T-cell (primary cell): ENCODE measurements around the gene LDLRAD4. TPM values are rescaled to one million over a fixed set of nuclear protein-coding genes. Genes with fewer than 3 reads are reported as not detected.

Experiments
- ATAC-seq, 4 experiments: fragments of 200-7000 bp in 3 of 4; fragments of 150-1000 bp in 1 of 4; cut with Tn5 transposase; replicated peaks in 1 of 4; 1 replicate in 3 of 4; 2 replicates in 1 of 4; pipeline ENCODE4 v1.10.0; 2021; ENCODE audit warnings: moderate library complexity in 3 of 4, mild to moderate bottlenecking in 2 of 4, moderate number of reproducible peaks in 1 of 4
- CTCF ChIA-PET, 2 donors: fragments of 300-600 bp; sonication (Branson Sonifier 250); formaldehyde crosslinking; loops; one replicate each; lab custom pipeline; 2022; ENCODE audit warnings: antibody characterized with exemption in 2 of 2; lab: Charles Lee
- POLR2A ChIA-PET, 2 donors: fragments of 300-600 bp; sonication (Branson Sonifier 250); formaldehyde crosslinking; loops; one replicate each; lab custom pipeline; 2022; ENCODE audit warnings: antibody characterized with exemption in 2 of 2; lab: Charles Lee
- DNase-seq, 35 experiments: peaks; one replicate each; pipeline versions ENCODE4 v3.0.0 to v3.0.0-alpha.2; 2013 to 2023
- H3K27ac ChIP-seq: one replicate; pipeline ENCODE4 v1.5.1; 2013; ENCODE audit warnings: low read length
- H3K27me3 ChIP-seq, 2 experiments: replicated peaks in 1 of 2; 1 replicate in 1 of 2; 2 replicates in 1 of 2; pipeline versions ENCODE4 v1.6.1 to v1.7.0; 2013; ENCODE audit warnings: low read length in 1 of 2, mixed read lengths in 1 of 2; ENCODE audit not compliant: control insufficient read depth in 2 of 2, insufficient read depth in 2 of 2; ENCODE audit errors: extremely low read depth in 1 of 2
- H3K36me3 ChIP-seq, 2 donors: 1 replicate in 1 of 2; 2 replicates in 1 of 2; pipeline versions ENCODE4 v1.6.1 to v1.7.0; 2013; ENCODE audit warnings: low read length in 1 of 2; ENCODE audit not compliant: control insufficient read depth in 2 of 2, insufficient read depth in 1 of 2; ENCODE audit errors: extremely low read depth in 1 of 2
- H3K4me1 ChIP-seq, 2 experiments: 1 replicate in 1 of 2; 2 replicates in 1 of 2; pipeline versions ENCODE4 v1.6.1 to v1.7.0; 2013; ENCODE audit warnings: low read length in 2 of 2, mixed read lengths in 1 of 2; ENCODE audit not compliant: insufficient read depth in 2 of 2, control insufficient read depth in 1 of 2; ENCODE audit errors: extremely low read depth in 1 of 2
- H3K4me3 ChIP-seq, 2 donors: 1 replicate in 1 of 2; 2 replicates in 1 of 2; pipeline versions ENCODE4 v1.5.1 to v1.7.0; 2013; ENCODE audit warnings: mild to moderate bottlenecking in 2 of 2, low read length in 1 of 2, moderate library complexity in 1 of 2; ENCODE audit not compliant: control insufficient read depth in 1 of 2; ENCODE audit errors: extremely low read depth in 1 of 2
- H3K9me3 ChIP-seq: 2 replicates; pipeline ENCODE4 v1.7.0; 2013
- H3K27ac Mint-ChIP-seq, 2 donors: one replicate each; pipeline ENCODE4 v1.8.0; 2020 to 2021; ENCODE audit warnings: mild to moderate bottlenecking in 2 of 2, mixed read lengths in 2 of 2
- H3K27me3 Mint-ChIP-seq, 2 donors: one replicate each; pipeline ENCODE4 v1.8.0; 2021 to 2022; ENCODE audit warnings: mixed read lengths in 2 of 2
- H3K36me3 Mint-ChIP-seq: one replicate; pipeline ENCODE4 v1.8.0; 2021; ENCODE audit warnings: mixed read lengths
- H3K4me1 Mint-ChIP-seq, 3 donors: one replicate each; pipeline ENCODE4 v1.8.0; 2020 to 2022; ENCODE audit warnings: mixed read lengths in 3 of 3, mild to moderate bottlenecking in 1 of 3
- H3K4me3 Mint-ChIP-seq, 3 donors: one replicate each; pipeline ENCODE4 v1.8.0; 2020 to 2022; ENCODE audit warnings: mild to moderate bottlenecking in 3 of 3, mixed read lengths in 3 of 3, moderate library complexity in 3 of 3
- H3K9me3 Mint-ChIP-seq, 3 donors: one replicate each; pipeline ENCODE4 v1.8.0; 2020 to 2022; ENCODE audit warnings: mixed read lengths in 3 of 3
- WGBS: methylation state at CpG from one replicate; pipeline ENCODE4 v1.1.5; 2013; ENCODE audit warnings: missing lambda C conversion rate; ENCODE audit not compliant: insufficient coverage; 5-methylcytosine and 5-hydroxymethylcytosine counted together
- total RNA-seq, 35 experiments: library from RNA in 6 of 35; stranded (reverse) in 6 of 35; fragments of 120-200 nt in 1 of 35; gene quantifications; one replicate each; pipeline versions ENCODE4 v1.2.1 to v1.2.4 and lab custom pipeline; 2013 to 2026

LDLRAD4 gene
- total RNA-seq, 5 donors from 2014 or later (not counting 1 experiment from before 2014, with no cell fraction given): 57.6 to 80.8 (median 72.4) TPM

GRCh38 chr18:13518382-13518781 is 299.8 kb downstream of the LDLRAD4 start:
- Histone ChIP-seq H3K9me3 (no peaks in the 10 kb centered on the region), H3K27ac (no peak overlapping the region), H3K36me3 (peaks cover 5 to 13% of the 10 kb centered on the region in 2 donors), H3K4me1 (peaks cover 0 to 2% of the 10 kb centered on the region in 2 experiments), H3K4me3 (no peak overlapping the region), H3K27me3 (no peaks in the 10 kb centered on the region)
- no peak for ATAC-seq
- peaks cover 3 to 8% (median 5%) of the 10 kb centered on the region in 3 donors for H3K9me3 Mint-ChIP-seq
- H3K27ac Mint-ChIP-seq: no peak overlapping the region
- DNase-seq: no peak
- ChIA-PET POLR2A (no interaction called here), CTCF (no interaction called here)
- H3K36me3 Mint-ChIP-seq: peaks cover 51% of the 10 kb centered on the region
- WGBS: no CpG with 5 or more reads among the region's 4 CpGs
- H3K4me3 Mint-ChIP-seq: no peak overlapping the region
- peaks cover 13 to 26% (median 18%) of the 10 kb centered on the region in 3 donors for H3K4me1 Mint-ChIP-seq
- no peaks in the 10 kb centered on the region for H3K27me3 Mint-ChIP-seq

GRCh38 chr18:13520306-13520705 is 301.7 kb downstream of the LDLRAD4 start:
- no peak overlapping the region for H3K27ac ChIP-seq
- H3K27me3 ChIP-seq: no peaks in the 10 kb centered on the region
- 98% methylated on average over 5 of the region's 6 CpGs for WGBS
- peaks cover 3 to 8% (median 5%) of the 10 kb centered on the region in 3 donors for H3K9me3 Mint-ChIP-seq
- no peak overlapping the region for H3K4me3 ChIP-seq
- peaks cover 4 to 9% of the 10 kb centered on the region in 2 experiments for H3K4me1 ChIP-seq
- H3K4me1 Mint-ChIP-seq: peaks cover 18 to 38% (median 28%) of the 10 kb centered on the region in 3 donors
- ChIA-PET CTCF (interaction anchor here in 1 of 2 donors (1.0 to 1.1 kb wide), 2 partner anchors 18 to 292 kb away, joined by 4 read pairs; no protein-coding TSS in a partner anchor), POLR2A (no interaction called here)
- H3K9me3 ChIP-seq: no peaks in the 10 kb centered on the region
- ATAC-seq (no peak), DNase-seq (no peak)
- peaks cover 53% of the 10 kb centered on the region for H3K36me3 Mint-ChIP-seq
- H3K36me3 ChIP-seq: peaks cover 1 to 18% of the 10 kb centered on the region in 2 donors
- H3K4me3 Mint-ChIP-seq: no peak overlapping the region
- H3K27me3 Mint-ChIP-seq: no peaks in the 10 kb centered on the region
- no peak overlapping the region for H3K27ac Mint-ChIP-seq

GRCh38 chr18:13520741-13521140 is 302.2 kb downstream of the LDLRAD4 start:
- no peak overlapping the region for H3K27ac Mint-ChIP-seq
- no peak overlapping the region for H3K4me3 Mint-ChIP-seq
- Histone ChIP-seq H3K36me3 (peaks cover 3 to 22% of the 10 kb centered on the region in 2 donors), H3K4me1 (peaks cover 4 to 9% of the 10 kb centered on the region in 2 experiments), H3K27ac (no peak overlapping the region), H3K4me3 (no peak overlapping the region), H3K9me3 (no peaks in the 10 kb centered on the region), H3K27me3 (no peaks in the 10 kb centered on the region)
- ATAC-seq (no peak), DNase-seq (no peak)
- 96% methylated on average over 4 of the region's 5 CpGs for WGBS
- no peaks in the 10 kb centered on the region for H3K27me3 Mint-ChIP-seq
- ChIA-PET POLR2A (no interaction called here), CTCF (no interaction called here)
- H3K36me3 Mint-ChIP-seq: peaks cover 49% of the 10 kb centered on the region
- H3K4me1 Mint-ChIP-seq: peaks cover 18 to 38% (median 28%) of the 10 kb centered on the region in 3 donors
- H3K9me3 Mint-ChIP-seq: peaks cover 3 to 8% (median 5%) of the 10 kb centered on the region in 3 donors

GRCh38 chr18:13521418-13521817 is 302.9 kb downstream of the LDLRAD4 start:
- peaks cover 19 to 41% (median 28%) of the 10 kb centered on the region in 3 donors for H3K4me1 Mint-ChIP-seq
- Histone ChIP-seq H3K36me3 (peaks cover 3 to 18% of the 10 kb centered on the region in 2 donors), H3K9me3 (no peaks in the 10 kb centered on the region), H3K4me1 (peaks cover 4 to 9% of the 10 kb centered on the region in 2 experiments), H3K4me3 (no peak overlapping the region), H3K27me3 (no peaks in the 10 kb centered on the region), H3K27ac (no peak overlapping the region)
- peaks cover 3 to 8% (median 5%) of the 10 kb centered on the region in 3 donors for H3K9me3 Mint-ChIP-seq
- no peak overlapping the region for H3K4me3 Mint-ChIP-seq
- H3K36me3 Mint-ChIP-seq: peaks cover 46% of the 10 kb centered on the region
- ATAC-seq (no peak), DNase-seq (no peak)
- no CpG with 5 or more reads among the region's 4 CpGs for WGBS
- CTCF ChIA-PET: no interaction called here
- H3K27me3 Mint-ChIP-seq: no peaks in the 10 kb centered on the region
- POLR2A ChIA-PET: no interaction called here
- H3K27ac Mint-ChIP-seq: no peak overlapping the region

- peaks cover 19 to 46% (median 25%) of the 10 kb centered on the region in 3 donors for H3K4me1 Mint-ChIP-seq
- peaks cover 41% of the 10 kb centered on the region for H3K36me3 Mint-ChIP-seq
- no peak overlapping the region for H3K27ac Mint-ChIP-seq
- H3K27me3 ChIP-seq: no peaks in the 10 kb centered on the region
- no CpG with 5 or more reads among the region's 2 CpGs for WGBS
- no peak overlapping the region for H3K27ac ChIP-seq
- POLR2A ChIA-PET: no interaction called here
- H3K9me3 ChIP-seq: no peaks in the 10 kb centered on the region
- ATAC-seq: no peak
- CTCF ChIA-PET: no interaction called here
- DNase-seq: no peak
- H3K36me3 ChIP-seq: peaks cover 3 to 14% of the 10 kb centered on the region in 2 donors
- H3K27me3 Mint-ChIP-seq: no peaks in the 10 kb centered on the region
- H3K9me3 Mint-ChIP-seq: peaks cover 3 to 8% (median 5%) of the 10 kb centered on the region in 3 donors
- no peak overlapping the region for H3K4me3 ChIP-seq
- H3K4me1 ChIP-seq: peaks cover 4 to 9% of the 10 kb centered on the region in 2 experiments
- no peak overlapping the region for H3K4me3 Mint-ChIP-seq
Observed at GRCh38 chr18:13522256-13522655, 303.7 kb downstream of the LDLRAD4 start.

GRCh38 chr18:13522861-13523660 is 304.5 kb downstream of the LDLRAD4 start:
- DNase-seq (no peak), ATAC-seq (no peak)
- Mint-ChIP-seq H3K27ac (no peak overlapping the region), H3K27me3 (no peaks in the 10 kb centered on the region), H3K9me3 (peaks cover 1 to 5% (median 2%) of the 10 kb centered on the region in 3 donors), H3K4me1 (peaks cover 19 to 46% (median 19%) of the 10 kb centered on the region in 3 donors), H3K36me3 (peaks cover 37% of the 10 kb centered on the region), H3K4me3 (no peak overlapping the region)
- CTCF ChIA-PET: no interaction called here
- 83% methylated on average over 6 of the region's 15 CpGs for WGBS
- Histone ChIP-seq H3K27ac (no peak overlapping the region), H3K4me1 (peaks cover 4 to 9% of the 10 kb centered on the region in 2 experiments), H3K36me3 (peaks cover 3 to 17% of the 10 kb centered on the region in 2 donors), H3K4me3 (no peak overlapping the region), H3K27me3 (no peaks in the 10 kb centered on the region), H3K9me3 (no peaks in the 10 kb centered on the region)
- POLR2A ChIA-PET: no interaction called here
